Peyer's patch (tissue), 4 donors: ENCODE results near the gene PIEZO1. TPM values are rescaled to one million over a fixed set of nuclear protein-coding genes. Genes with fewer than 3 reads are reported as not detected.

Experiments used
- DNase-seq, 3 donors: peaks; one replicate each; pipeline ENCODE4 v3.0.0-alpha.2; 2017 to 2019
- H3K27ac ChIP-seq, 4 donors: fragments of 200-600 bp; sonication (generic); one replicate each; pipeline ENCODE4 v1.5.1; 2016 to 2019
- H3K27me3 ChIP-seq, 2 donors: fragments of 200-600 bp; sonication (generic); one replicate each; pipeline ENCODE4 v1.5.1; 2019
- H3K36me3 ChIP-seq, 3 donors: fragments of 200-600 bp; sonication (generic); one replicate each; pipeline ENCODE4 v1.5.1; 2016 to 2019
- H3K4me1 ChIP-seq, 4 donors: fragments of 200-600 bp; sonication (generic); one replicate each; pipeline ENCODE4 v1.5.1; 2016 to 2019
- H3K4me3 ChIP-seq, 4 donors: fragments of 200-600 bp; sonication (generic); 1 replicate in 3 of 4; 2 replicates in 1 of 4; pipeline ENCODE4 v1.5.1; 2016 to 2019; ENCODE audit warnings: mild to moderate bottlenecking in 1 of 4
- H3K9me3 ChIP-seq, 4 donors: fragments of 200-600 bp; sonication (generic); one replicate each; pipeline ENCODE4 v1.5.1; 2016 to 2019; ENCODE audit warnings: mild to moderate bottlenecking in 1 of 4
- CTCF ChIP-seq, 6 experiments: fragments of 450-650 bp in 4 of 6; fragments of 200-600 bp in 2 of 6; sonication (generic) in 1 of 6; IDR thresholded peaks; one replicate each; pipeline ENCODE4 v1.5.1; 2017 to 2019; ENCODE audit warnings: antibody characterized with exemption in 6 of 6, mild to moderate bottlenecking in 3 of 6, moderate library complexity in 1 of 6
- POLR2A ChIP-seq, 2 donors: fragments of 450-650 bp; IDR thresholded peaks; one replicate each; pipeline ENCODE4 v1.5.1; 2017; ENCODE audit warnings: antibody characterized with exemption in 2 of 2, mild to moderate bottlenecking in 2 of 2, moderate library complexity in 2 of 2
- total RNA-seq, 4 donors: library from RNA; depleted of rRNA; stranded (reverse); fragments of >200 nt; gene quantifications; one replicate each; pipeline ENCODE4 v1.1.0, GENCODE V29; 2016

The PIEZO1 gene
- total RNA-seq, 4 donors from 2014 or later, result 76.9 to 218 (median 183) TPM

- Histone ChIP-seq H3K4me3 (no peak overlapping the region), H3K27ac (no peak overlapping the region), H3K9me3 (no peaks in the 10 kb centered on the region), H3K27me3 (no peaks in the 10 kb centered on the region), H3K4me1 (peaks cover 0 to 32% (median 19%) of the 10 kb centered on the region in 4 donors), H3K36me3 (no peaks in the 10 kb centered on the region)
- no peak for DNase-seq
- TF ChIP-seq POLR2A (IDR thresholded peaks at IDR 0.05) (no peak), CTCF (IDR thresholded peaks at IDR 0.05) (no peak)
Observed at GRCh38 chr16:88748364-88748763, 36.7 kb downstream of the PIEZO1 start.

- no peak for TF ChIP-seq POLR2A (IDR thresholded peaks at IDR 0.05)
- peak in 4 of 6 experiments; percentile 26 to 59 (median 50) for TF ChIP-seq CTCF (IDR thresholded peaks at IDR 0.05)
- no peaks in the 10 kb centered on the region for H3K9me3 ChIP-seq
- H3K36me3 ChIP-seq, result peaks cover 0 to 2% (median 0%) of the 10 kb centered on the region in 3 donors
- no peaks in the 10 kb centered on the region for H3K27me3 ChIP-seq
- H3K27ac ChIP-seq, result peak overlapping the region in 1 of 4 donors; percentile 61
- no peak overlapping the region for H3K4me3 ChIP-seq
- peaks cover 0 to 37% (median 20%) of the 10 kb centered on the region in 4 donors for H3K4me1 ChIP-seq
- DNase-seq, result peak in 2 of 3 donors; percentile 71 to 77
Observed at GRCh38 chr16:88747588-88748301, 37.3 kb downstream of the PIEZO1 start.

- Histone ChIP-seq H3K27me3 (no peaks in the 10 kb centered on the region), H3K9me3 (no peaks in the 10 kb centered on the region), H3K4me1 (peaks cover 0 to 37% (median 20%) of the 10 kb centered on the region in 4 donors), H3K27ac (peak overlapping the region in 2 of 4 donors; percentile 61 to 74), H3K4me3 (no peak overlapping the region), H3K36me3 (peaks cover 0 to 10% (median 0%) of the 10 kb centered on the region in 3 donors)
- TF ChIP-seq POLR2A (IDR thresholded peaks at IDR 0.05) (no peak), CTCF (IDR thresholded peaks at IDR 0.05) (no peak)
- DNase-seq, result no peak
Observed at GRCh38 chr16:88746506-88746905, 38.5 kb downstream of the PIEZO1 start.

- TF ChIP-seq POLR2A (IDR thresholded peaks at IDR 0.05) (no peak), CTCF (IDR thresholded peaks at IDR 0.05) (no peak)
- Histone ChIP-seq H3K4me3 (no peak overlapping the region), H3K9me3 (no peaks in the 10 kb centered on the region), H3K36me3 (peaks cover 0 to 18% (median 0%) of the 10 kb centered on the region in 3 donors), H3K4me1 (peaks cover 0 to 37% (median 20%) of the 10 kb centered on the region in 4 donors), H3K27ac (peak overlapping the region in 1 of 4 donors; percentile 74), H3K27me3 (no peaks in the 10 kb centered on the region)
- no peak for DNase-seq
Observed at GRCh38 chr16:88744577-88745521, 40.2 kb downstream of the PIEZO1 start.

GRCh38 chr16:88743693-88744576 is 41.1 kb downstream of the PIEZO1 start:
- H3K4me1 ChIP-seq, result peaks cover 0 to 37% (median 20%) of the 10 kb centered on the region in 4 donors
- peaks cover 0 to 18% (median 0%) of the 10 kb centered on the region in 3 donors for H3K36me3 ChIP-seq
- peak; percentile 73 to 92 (median 88) for DNase-seq
- no peaks in the 10 kb centered on the region for H3K9me3 ChIP-seq
- H3K4me3 ChIP-seq, result no peak overlapping the region
- peak; percentile 82 to 92 (median 86) for TF ChIP-seq CTCF (IDR thresholded peaks at IDR 0.05)
- no peak for TF ChIP-seq POLR2A (IDR thresholded peaks at IDR 0.05)
- H3K27me3 ChIP-seq, result no peaks in the 10 kb centered on the region
- peak overlapping the region in 1 of 4 donors; percentile 31 for H3K27ac ChIP-seq
